Measurements from ENCODE around the gene DAND5. TPM values are rescaled to one million over a fixed set of nuclear protein-coding genes. Genes with fewer than 3 reads are reported as not detected.

The DAND5 gene
- polyA plus RNA-seq, 2 of the 4 experiments (the other 2 are of a cell fraction): 0.12 to 0.21 TPM

DNA sequence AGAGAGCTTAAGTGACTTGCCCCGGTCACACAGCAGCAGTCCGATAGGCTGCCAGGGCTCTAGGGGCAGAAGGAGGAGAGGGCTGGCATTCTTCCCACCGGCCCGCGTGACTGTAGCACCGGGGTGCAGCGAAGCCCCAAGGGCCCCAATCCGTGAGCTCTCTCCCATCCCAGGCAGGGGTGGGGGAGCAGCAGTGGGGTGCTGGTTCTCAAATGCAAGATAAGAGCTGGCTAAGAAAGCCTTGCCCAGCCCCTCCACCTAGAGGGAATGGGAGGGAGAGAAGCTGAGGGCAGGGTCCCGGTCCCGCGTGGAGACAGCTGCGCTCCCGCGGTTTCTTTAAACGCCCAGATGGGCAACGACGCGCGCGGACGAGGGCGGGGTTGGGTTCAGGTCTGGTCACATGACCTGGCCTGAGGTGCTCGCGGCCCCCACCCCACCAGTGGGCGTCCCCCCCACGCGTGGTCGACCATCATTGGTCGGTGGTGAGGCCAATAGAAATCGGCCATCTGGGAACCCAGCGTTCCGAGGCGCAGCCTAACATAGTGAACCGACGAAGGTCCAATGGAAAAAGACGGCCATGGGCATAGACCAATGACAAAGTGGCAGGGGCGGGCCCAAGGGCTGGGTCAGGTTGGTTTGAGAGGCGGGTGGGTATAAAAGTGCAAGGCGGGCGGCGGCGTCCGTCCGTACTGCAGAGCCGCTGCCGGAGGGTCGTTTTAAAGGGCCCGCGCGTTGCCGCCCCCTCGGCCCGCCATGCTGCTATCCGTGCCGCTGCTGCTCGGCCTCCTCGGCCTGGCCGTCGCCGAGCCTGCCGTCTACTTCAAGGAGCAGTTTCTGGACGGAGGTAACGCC is 31.2 kb upstream of the DAND5 start, which contains the start of gene CALR:
Gene CALR, plus strand, starts transcription at position 683 of the 852 bp plus-strand sequence. Its CDS starts 71 bp downstream, at position 754.
- DNase-seq (ENCODE audit: low read depth in 1 of 2, low spot score in 1 of 2) (peak; percentile 96 to 98), FAIRE-seq (no peak), ATAC-seq (peak; percentile 86 to 95)
- Histone ChIP-seq H3K4me3 (peak within 1 kb of the TSS; percentile 100), H3K9me3 (no peaks in the 10 kb centered on the region), H3K4me2 (peak within 1 kb of the TSS; percentile 99), H3K4me1 (peaks cover 22% of the 10 kb centered on the region), H3K27ac (peak within 1 kb of the TSS; percentile 97)
- POLR2A ChIA-PET: interaction anchor here (1.0 kb wide), 1 partner anchor 8 kb away, joined by 3 read pairs; the partner anchor contains the start of gene RAD23A
- CTCF ChIA-PET: interaction anchor here (0.7 to 1.4 kb wide), 4 partner anchors 10 to 28 kb away, joined by 3 to 5 read pairs (median 4); no protein-coding TSS in a partner anchor
- WGBS (ENCODE audit: missing lambda C conversion rate): 0% methylated on average over 2 of the region's 63 CpGs
- no peak for TF ChIP-seq POLR2AphosphoS2 (conservative IDR thresholded peaks at IDR 0.05; ENCODE audit: low read length)
- no peak for TF ChIP-seq KDM1A (IDR thresholded peaks at IDR 0.05; ENCODE audit: low read depth)
- TF ChIP-seq HEYL (CRISPR knock-in tag; IDR thresholded peaks at IDR 0.05): no peak
- no peak for TF ChIP-seq CBX2 (IDR thresholded peaks at IDR 0.05; ENCODE audit: borderline replicate concordance, low read depth)
- no peak for TF ChIP-seq RAD21 (conservative IDR thresholded peaks at IDR 0.05 in 1 of 2, IDR thresholded peaks at IDR 0.05 in 1 of 2)
- TF ChIP-seq, protein P1, sequence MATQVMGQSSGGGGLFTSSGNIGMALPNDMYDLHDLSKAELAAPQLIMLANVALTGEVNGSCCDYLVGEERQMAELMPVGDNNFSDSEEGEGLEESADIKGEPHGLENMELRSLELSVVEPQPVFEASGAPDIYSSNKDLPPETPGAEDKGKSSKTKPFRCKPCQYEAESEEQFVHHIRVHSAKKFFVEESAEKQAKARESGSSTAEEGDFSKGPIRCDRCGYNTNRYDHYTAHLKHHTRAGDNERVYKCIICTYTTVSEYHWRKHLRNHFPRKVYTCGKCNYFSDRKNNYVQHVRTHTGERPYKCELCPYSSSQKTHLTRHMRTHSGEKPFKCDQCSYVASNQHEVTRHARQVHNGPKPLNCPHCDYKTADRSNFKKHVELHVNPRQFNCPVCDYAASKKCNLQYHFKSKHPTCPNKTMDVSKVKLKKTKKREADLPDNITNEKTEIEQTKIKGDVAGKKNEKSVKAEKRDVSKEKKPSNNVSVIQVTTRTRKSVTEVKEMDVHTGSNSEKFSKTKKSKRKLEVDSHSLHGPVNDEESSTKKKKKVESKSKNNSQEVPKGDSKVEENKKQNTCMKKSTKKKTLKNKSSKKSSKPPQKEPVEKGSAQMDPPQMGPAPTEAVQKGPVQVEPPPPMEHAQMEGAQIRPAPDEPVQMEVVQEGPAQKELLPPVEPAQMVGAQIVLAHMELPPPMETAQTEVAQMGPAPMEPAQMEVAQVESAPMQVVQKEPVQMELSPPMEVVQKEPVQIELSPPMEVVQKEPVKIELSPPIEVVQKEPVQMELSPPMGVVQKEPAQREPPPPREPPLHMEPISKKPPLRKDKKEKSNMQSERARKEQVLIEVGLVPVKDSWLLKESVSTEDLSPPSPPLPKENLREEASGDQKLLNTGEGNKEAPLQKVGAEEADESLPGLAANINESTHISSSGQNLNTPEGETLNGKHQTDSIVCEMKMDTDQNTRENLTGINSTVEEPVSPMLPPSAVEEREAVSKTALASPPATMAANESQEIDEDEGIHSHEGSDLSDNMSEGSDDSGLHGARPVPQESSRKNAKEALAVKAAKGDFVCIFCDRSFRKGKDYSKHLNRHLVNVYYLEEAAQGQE (IDR thresholded peaks at IDR 0.05): 0 out of 2 replicates have a peak, but pooled peaks have one; percentile 16
- no peak for TF ChIP-seq CEBPB (IDR thresholded peaks at IDR 0.05)
- no peak for TF ChIP-seq TP53 (CRISPR knock-in tag; IDR thresholded peaks at IDR 0.05)
- TF ChIP-seq, protein P2, sequence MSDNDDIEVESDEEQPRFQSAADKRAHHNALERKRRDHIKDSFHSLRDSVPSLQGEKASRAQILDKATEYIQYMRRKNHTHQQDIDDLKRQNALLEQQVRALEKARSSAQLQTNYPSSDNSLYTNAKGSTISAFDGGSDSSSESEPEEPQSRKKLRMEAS (IDR thresholded peaks at IDR 0.05): peak; percentile 81
- no peak for TF ChIP-seq JUNB (IDR thresholded peaks at IDR 0.05)
- TF ChIP-seq, protein P3, sequence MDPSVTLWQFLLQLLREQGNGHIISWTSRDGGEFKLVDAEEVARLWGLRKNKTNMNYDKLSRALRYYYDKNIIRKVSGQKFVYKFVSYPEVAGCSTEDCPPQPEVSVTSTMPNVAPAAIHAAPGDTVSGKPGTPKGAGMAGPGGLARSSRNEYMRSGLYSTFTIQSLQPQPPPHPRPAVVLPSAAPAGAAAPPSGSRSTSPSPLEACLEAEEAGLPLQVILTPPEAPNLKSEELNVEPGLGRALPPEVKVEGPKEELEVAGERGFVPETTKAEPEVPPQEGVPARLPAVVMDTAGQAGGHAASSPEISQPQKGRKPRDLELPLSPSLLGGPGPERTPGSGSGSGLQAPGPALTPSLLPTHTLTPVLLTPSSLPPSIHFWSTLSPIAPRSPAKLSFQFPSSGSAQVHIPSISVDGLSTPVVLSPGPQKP (IDR thresholded peaks at IDR 0.05; ENCODE audit: low read depth, low read length): no peak
- peak; percentile 95 for TF ChIP-seq PHF8 (IDR thresholded peaks at IDR 0.05; ENCODE audit: borderline replicate concordance, low read depth)
- TF ChIP-seq HOXB5 (CRISPR knock-in tag; IDR thresholded peaks at IDR 0.05): no peak
- TF ChIP-seq SREBF2 (IDR thresholded peaks at IDR 0.05): no peak
- TF ChIP-seq RARB (CRISPR knock-in tag; IDR thresholded peaks at IDR 0.05): no peak
- TF ChIP-seq, protein P4, sequence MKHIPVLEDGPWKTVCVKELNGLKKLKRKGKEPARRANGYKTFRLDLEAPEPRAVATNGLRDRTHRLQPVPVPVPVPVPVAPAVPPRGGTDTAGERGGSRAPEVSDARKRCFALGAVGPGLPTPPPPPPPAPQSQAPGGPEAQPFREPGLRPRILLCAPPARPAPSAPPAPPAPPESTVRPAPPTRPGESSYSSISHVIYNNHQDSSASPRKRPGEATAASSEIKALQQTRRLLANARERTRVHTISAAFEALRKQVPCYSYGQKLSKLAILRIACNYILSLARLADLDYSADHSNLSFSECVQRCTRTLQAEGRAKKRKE (CRISPR knock-in tag; IDR thresholded peaks at IDR 0.05; ENCODE audit: low read depth): no peak
- TF ChIP-seq JUN (IDR thresholded peaks at IDR 0.05): peak; percentile 56 to 93
- TF ChIP-seq SMC3 (IDR thresholded peaks at IDR 0.05): no peak
- TF ChIP-seq, protein P5, sequence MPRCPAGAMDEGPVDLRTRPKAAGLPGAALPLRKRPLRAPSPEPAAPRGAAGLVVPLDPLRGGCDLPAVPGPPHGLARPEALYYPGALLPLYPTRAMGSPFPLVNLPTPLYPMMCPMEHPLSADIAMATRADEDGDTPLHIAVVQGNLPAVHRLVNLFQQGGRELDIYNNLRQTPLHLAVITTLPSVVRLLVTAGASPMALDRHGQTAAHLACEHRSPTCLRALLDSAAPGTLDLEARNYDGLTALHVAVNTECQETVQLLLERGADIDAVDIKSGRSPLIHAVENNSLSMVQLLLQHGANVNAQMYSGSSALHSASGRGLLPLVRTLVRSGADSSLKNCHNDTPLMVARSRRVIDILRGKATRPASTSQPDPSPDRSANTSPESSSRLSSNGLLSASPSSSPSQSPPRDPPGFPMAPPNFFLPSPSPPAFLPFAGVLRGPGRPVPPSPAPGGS (IDR thresholded peaks at IDR 0.05): peak; percentile 88; the same call in 2 of the 3 replicates
- TF ChIP-seq, protein P6, sequence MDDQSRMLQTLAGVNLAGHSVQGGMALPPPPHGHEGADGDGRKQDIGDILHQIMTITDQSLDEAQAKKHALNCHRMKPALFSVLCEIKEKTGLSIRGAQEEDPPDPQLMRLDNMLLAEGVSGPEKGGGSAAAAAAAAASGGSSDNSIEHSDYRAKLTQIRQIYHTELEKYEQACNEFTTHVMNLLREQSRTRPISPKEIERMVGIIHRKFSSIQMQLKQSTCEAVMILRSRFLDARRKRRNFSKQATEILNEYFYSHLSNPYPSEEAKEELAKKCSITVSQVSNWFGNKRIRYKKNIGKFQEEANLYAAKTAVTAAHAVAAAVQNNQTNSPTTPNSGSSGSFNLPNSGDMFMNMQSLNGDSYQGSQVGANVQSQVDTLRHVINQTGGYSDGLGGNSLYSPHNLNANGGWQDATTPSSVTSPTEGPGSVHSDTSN (IDR thresholded peaks at IDR 0.05): peak; percentile 69; the same call in 1 of the 2 replicates
- TF ChIP-seq, protein P7, sequence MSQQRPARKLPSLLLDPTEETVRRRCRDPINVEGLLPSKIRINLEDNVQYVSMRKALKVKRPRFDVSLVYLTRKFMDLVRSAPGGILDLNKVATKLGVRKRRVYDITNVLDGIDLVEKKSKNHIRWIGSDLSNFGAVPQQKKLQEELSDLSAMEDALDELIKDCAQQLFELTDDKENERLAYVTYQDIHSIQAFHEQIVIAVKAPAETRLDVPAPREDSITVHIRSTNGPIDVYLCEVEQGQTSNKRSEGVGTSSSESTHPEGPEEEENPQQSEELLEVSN (IDR thresholded peaks at IDR 0.05; ENCODE audit: borderline replicate concordance, low read depth): peak; percentile 82; the same call in 1 of the 2 replicates
- TF ChIP-seq MAZ (IDR thresholded peaks at IDR 0.05; ENCODE audit: borderline replicate concordance, low read depth, low read length): peak; percentile 95
- peak; percentile 93 for TF ChIP-seq POLR2A (IDR thresholded peaks at IDR 0.05; ENCODE audit: low read length)
- TF ChIP-seq ZNF302 (CRISPR knock-in tag; IDR thresholded peaks at IDR 0.05): no peak
- TF ChIP-seq ZFP36 (IDR thresholded peaks at IDR 0.05; ENCODE audit: borderline replicate concordance, partially characterized antibody): peak; percentile 58
- TF ChIP-seq HDAC2 (IDR thresholded peaks at IDR 0.05): 0 out of 2 replicates have a peak, but pooled peaks have one; percentile 24
- TF ChIP-seq, protein P8, sequence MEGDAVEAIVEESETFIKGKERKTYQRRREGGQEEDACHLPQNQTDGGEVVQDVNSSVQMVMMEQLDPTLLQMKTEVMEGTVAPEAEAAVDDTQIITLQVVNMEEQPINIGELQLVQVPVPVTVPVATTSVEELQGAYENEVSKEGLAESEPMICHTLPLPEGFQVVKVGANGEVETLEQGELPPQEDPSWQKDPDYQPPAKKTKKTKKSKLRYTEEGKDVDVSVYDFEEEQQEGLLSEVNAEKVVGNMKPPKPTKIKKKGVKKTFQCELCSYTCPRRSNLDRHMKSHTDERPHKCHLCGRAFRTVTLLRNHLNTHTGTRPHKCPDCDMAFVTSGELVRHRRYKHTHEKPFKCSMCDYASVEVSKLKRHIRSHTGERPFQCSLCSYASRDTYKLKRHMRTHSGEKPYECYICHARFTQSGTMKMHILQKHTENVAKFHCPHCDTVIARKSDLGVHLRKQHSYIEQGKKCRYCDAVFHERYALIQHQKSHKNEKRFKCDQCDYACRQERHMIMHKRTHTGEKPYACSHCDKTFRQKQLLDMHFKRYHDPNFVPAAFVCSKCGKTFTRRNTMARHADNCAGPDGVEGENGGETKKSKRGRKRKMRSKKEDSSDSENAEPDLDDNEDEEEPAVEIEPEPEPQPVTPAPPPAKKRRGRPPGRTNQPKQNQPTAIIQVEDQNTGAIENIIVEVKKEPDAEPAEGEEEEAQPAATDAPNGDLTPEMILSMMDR (IDR thresholded peaks at IDR 0.05): no peak

Measured in A549 (cell line).